Cardiac septum (tissue), 1 donor: ENCODE results near the gene LUC7L2. TPM values are rescaled to one million over a fixed set of nuclear protein-coding genes. Genes with fewer than 3 reads are reported as not detected.
"Not testable (repeated sequence)": the region's sequence is repeated elsewhere in the genome, so short reads cannot be mapped to it uniquely, and the experiment has no call there.

ENCODE experiments used
- DNase-seq: peaks from one replicate; pipeline ENCODE4 v3.0.0-alpha.2; 2020; ENCODE audit warnings: low spot score
- intact Hi-C: fragments of 100-400 bp; cut with DNase I; formaldehyde crosslinking; loops from one replicate; pipeline ENCODE4 v1.14.0; 2022
- total RNA-seq: library from RNA; stranded (reverse); fragmentation: NEBNext Ultra II Directional; extraction: Animal tissue kit (Norgen Biotek cat#: 25700); gene quantifications from one replicate; pipeline ENCODE4 v1.2.1, GENCODE V29; 2021
- donor health status: DM: no; HTN: no; CAD: no.

LUC7L2 gene
- total RNA-seq, 1 donor from 2014 or later, result 64.9 TPM

- intact Hi-C loops, result no loop called here
Measured at GRCh38 chr7:139387594-139387993, 27.9 kb downstream of the LUC7L2 start.

GRCh38 chr7:139389091-139389490 lies 29.4 kb downstream of the LUC7L2 start:
- DNase-seq, result no peak
- intact Hi-C loops, result no loop called here

More at GRCh38 chr7:139387594-139387993, 27.9 kb downstream of the LUC7L2 start:
- no peak for DNase-seq

- no peak for DNase-seq
- intact Hi-C loops, result no loop called here
Measured at GRCh38 chr7:139389774-139390173, 30.1 kb downstream of the LUC7L2 start.

GRCh38 chr7:139393621-139394211 lies 34.0 kb downstream of the LUC7L2 start:
- intact Hi-C loops, result no loop called here
- no peak for DNase-seq

- DNase-seq, result no peak
- intact Hi-C loops, result no loop called here
Measured at GRCh38 chr7:139394540-139394939, 34.8 kb downstream of the LUC7L2 start.

- no peak for DNase-seq
- intact Hi-C loops, result no loop called here
Measured at GRCh38 chr7:139396323-139396951, 36.7 kb downstream of the LUC7L2 start.

- intact Hi-C loops, result no loop called here
- DNase-seq, result no peak
Measured at GRCh38 chr7:139397192-139397591, 37.5 kb downstream of the LUC7L2 start.

- intact Hi-C loops, result no loop called here
Measured at GRCh38 chr7:139403601-139404000, 43.9 kb downstream of the LUC7L2 start.

GRCh38 chr7:139407555-139407954 lies 47.9 kb downstream of the LUC7L2 start:
- intact Hi-C loops, result no loop called here
- DNase-seq, result no peak

More at GRCh38 chr7:139403601-139404000, 43.9 kb downstream of the LUC7L2 start:
- no peak for DNase-seq

- intact Hi-C loops, DNase-seq: not testable (repeated sequence)
Measured at GRCh38 chr7:139414743-139415402, 55.2 kb downstream of the LUC7L2 start.

- DNase-seq, result no peak
- intact Hi-C loops, result no loop called here
Measured at GRCh38 chr7:139416405-139416804, 56.7 kb downstream of the LUC7L2 start.

GRCh38 chr7:139417478-139417877 lies 57.8 kb downstream of the LUC7L2 start:
- intact Hi-C loops, result no loop called here

GRCh38 chr7:139421123-139421522 lies 61.4 kb downstream of the LUC7L2 start:
- intact Hi-C loops, result no loop called here
- no peak for DNase-seq

More at GRCh38 chr7:139417478-139417877, 57.8 kb downstream of the LUC7L2 start:
- DNase-seq, result no peak

- no peak for DNase-seq
- intact Hi-C loops, result no loop called here
Measured at GRCh38 chr7:139422126-139422525, 62.4 kb downstream of the LUC7L2 start.

GRCh38 chr7:139423091-139423490 lies 63.4 kb downstream of the LUC7L2 start:
- DNase-seq, result no peak
- intact Hi-C loops, result no loop called here

GRCh38 chr7:139424004-139424403 lies 64.3 kb downstream of the LUC7L2 start:
- intact Hi-C loops, result no loop called here
- no peak for DNase-seq

- intact Hi-C loops, DNase-seq: not testable (repeated sequence)
Measured at GRCh38 chr7:139425701-139426100, 66.0 kb downstream of the LUC7L2 start.

GRCh38 chr7:139426258-139427028 lies 66.7 kb downstream of the LUC7L2 start:
- intact Hi-C loops, result no loop called here
- DNase-seq, result peak; percentile 79

- intact Hi-C loops, result no loop called here
- DNase-seq, result no peak
Measured at GRCh38 chr7:139427029-139427420, 67.3 kb downstream of the LUC7L2 start.

- intact Hi-C loops, result no loop called here
- no peak for DNase-seq
Measured at GRCh38 chr7:139427788-139428187, 68.1 kb downstream of the LUC7L2 start.
